Esophagus squamous epithelium (tissue), 5 donors: ENCODE measurements around the gene DPP4. TPM values are rescaled to one million over a fixed set of nuclear protein-coding genes. Genes with fewer than 3 reads are reported as not detected.

Source experiments
- DNase-seq: peaks from one replicate; lab custom pipeline; 2025; lab: John Stamatoyannopoulos, UW
- H3K27ac ChIP-seq, 4 donors: fragments of 200-600 bp; sonication (generic); one replicate each; pipeline ENCODE4 v1.5.1; 2016 to 2019; ENCODE audit warnings: mild to moderate bottlenecking in 1 of 4
- H3K27me3 ChIP-seq, 4 donors: fragments of 200-600 bp; sonication (generic); 1 replicate in 3 of 4; 2 replicates in 1 of 4; pipeline versions ENCODE4 v1.5.1 to v1.6.0; 2017 to 2021; ENCODE audit warnings: antibody characterized with exemption in 1 of 4
- H3K36me3 ChIP-seq, 3 donors: fragments of 200-600 bp; sonication (generic); one replicate each; pipeline ENCODE4 v1.5.1; 2016 to 2019
- H3K4me1 ChIP-seq, 3 donors: fragments of 200-600 bp; sonication (generic); one replicate each; pipeline ENCODE4 v1.5.1; 2017 to 2019
- H3K4me3 ChIP-seq, 4 donors: fragments of 200-600 bp; sonication (generic); 1 replicate in 3 of 4; 2 replicates in 1 of 4; pipeline ENCODE4 v1.5.1; 2016 to 2019; ENCODE audit warnings: mild to moderate bottlenecking in 2 of 4, moderate library complexity in 1 of 4
- H3K9me3 ChIP-seq, 3 donors: fragments of 200-600 bp; sonication (generic); one replicate each; pipeline ENCODE4 v1.5.1; 2016 to 2019
- POLR2A ChIP-seq, 4 donors: fragments of 450-650 bp; IDR thresholded peaks; one replicate each; pipeline ENCODE4 v1.6.1; 2017; ENCODE audit warnings: antibody characterized with exemption in 4 of 4, mild to moderate bottlenecking in 4 of 4, moderate library complexity in 3 of 4
- WGBS, 2 donors: methylation state at CpG; one replicate each; pipeline ENCODE4 v1.1.5; 2018; 5-methylcytosine and 5-hydroxymethylcytosine counted together
- intact Hi-C: fragments of 100-400 bp; cut with DNase I; formaldehyde crosslinking; loops from one replicate; pipeline ENCODE4 v1.15.0; 2022
- total RNA-seq, 4 donors: library from RNA; depleted of rRNA; stranded (reverse); fragments of >200 nt; gene quantifications; one replicate each; pipeline ENCODE4 v1.1.0, GENCODE V29; 2016
- TF ChIP-seq, protein P1 (sequence below), 6 experiments: fragments of 450-650 bp in 4 of 6; fragments of 200-600 bp in 2 of 6; sonication (generic) in 2 of 6; IDR thresholded peaks; one replicate each; pipeline ENCODE4 v1.5.1; 2016 to 2019; ENCODE audit warnings: antibody characterized with exemption in 6 of 6, mild to moderate bottlenecking in 4 of 6, moderate library complexity in 4 of 6
- donor health status: DM: yes; HTN: yes; CAD: no.

The DPP4 gene
- total RNA-seq, 4 donors from 2014 or later = 0.97 to 3.1 (median 3.0) TPM; not detected in 1

DNA sequence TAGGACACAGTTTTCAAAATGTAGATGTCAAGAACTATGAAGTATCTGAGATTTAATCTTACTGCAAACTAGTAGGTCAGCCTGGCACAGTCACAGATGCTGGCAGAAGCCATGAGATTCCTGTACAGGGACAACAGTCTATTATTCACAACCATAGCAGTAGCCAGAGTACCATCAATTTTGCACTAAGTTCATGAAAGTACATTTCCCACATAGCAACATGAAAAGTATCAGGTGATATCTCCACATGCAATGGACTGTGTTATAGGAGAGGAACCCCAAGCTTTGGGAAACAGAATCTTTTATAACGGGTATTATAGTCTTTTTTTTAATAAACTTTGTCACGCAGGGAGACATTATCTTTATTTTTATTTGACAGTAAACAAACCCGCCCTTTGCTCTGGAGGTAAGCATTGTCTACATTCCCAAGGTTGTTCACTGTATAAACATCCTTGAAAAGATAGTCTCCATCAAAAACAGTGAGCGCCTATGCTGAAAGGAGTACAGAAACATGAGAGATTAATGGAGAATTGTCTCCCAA, 33.4 kb upstream of the DPP4 start:
- WGBS, 2 donors = 56 to 91% methylated on average over 4 of the region's 4 CpGs
- Histone ChIP-seq H3K27ac (no peak overlapping the region), H3K4me3 (no peak overlapping the region), H3K4me1 (peaks cover 0 to 7% (median 4%) of the 10 kb centered on the region in 3 donors), H3K9me3 (no peaks in the 10 kb centered on the region), H3K27me3 (no peaks in the 10 kb centered on the region), H3K36me3 (no peaks in the 10 kb centered on the region)
- TF ChIP-seq POLR2A (IDR thresholded peaks at IDR 0.05) = no peak
- TF ChIP-seq, protein P1, sequence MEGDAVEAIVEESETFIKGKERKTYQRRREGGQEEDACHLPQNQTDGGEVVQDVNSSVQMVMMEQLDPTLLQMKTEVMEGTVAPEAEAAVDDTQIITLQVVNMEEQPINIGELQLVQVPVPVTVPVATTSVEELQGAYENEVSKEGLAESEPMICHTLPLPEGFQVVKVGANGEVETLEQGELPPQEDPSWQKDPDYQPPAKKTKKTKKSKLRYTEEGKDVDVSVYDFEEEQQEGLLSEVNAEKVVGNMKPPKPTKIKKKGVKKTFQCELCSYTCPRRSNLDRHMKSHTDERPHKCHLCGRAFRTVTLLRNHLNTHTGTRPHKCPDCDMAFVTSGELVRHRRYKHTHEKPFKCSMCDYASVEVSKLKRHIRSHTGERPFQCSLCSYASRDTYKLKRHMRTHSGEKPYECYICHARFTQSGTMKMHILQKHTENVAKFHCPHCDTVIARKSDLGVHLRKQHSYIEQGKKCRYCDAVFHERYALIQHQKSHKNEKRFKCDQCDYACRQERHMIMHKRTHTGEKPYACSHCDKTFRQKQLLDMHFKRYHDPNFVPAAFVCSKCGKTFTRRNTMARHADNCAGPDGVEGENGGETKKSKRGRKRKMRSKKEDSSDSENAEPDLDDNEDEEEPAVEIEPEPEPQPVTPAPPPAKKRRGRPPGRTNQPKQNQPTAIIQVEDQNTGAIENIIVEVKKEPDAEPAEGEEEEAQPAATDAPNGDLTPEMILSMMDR (IDR thresholded peaks at IDR 0.05) = no peak
- no peak for DNase-seq
- intact Hi-C loops = no loop called here

DNA sequence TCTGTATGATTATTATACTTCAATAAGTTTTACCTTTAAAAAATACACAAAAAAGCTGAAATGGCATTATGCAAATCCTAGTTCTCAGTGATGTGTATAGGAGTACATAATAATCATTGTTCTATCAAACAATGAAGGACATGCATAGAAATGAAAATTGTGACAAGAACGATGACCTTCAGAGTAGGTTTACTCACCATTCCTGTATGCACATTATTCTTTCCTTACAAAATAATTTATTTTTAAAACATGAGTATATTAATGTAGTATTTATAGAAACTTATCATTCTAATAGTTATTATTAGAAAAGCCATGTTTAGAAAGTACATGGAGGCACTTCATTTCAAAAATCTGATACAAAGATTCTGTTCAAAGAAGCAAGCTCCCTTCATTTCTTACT, 32.7 kb upstream of the DPP4 start:
- intact Hi-C loops = no loop called here
- WGBS, 2 donors = 52 to 58% methylated on average over 1 of the region's 1 CpG
- Histone ChIP-seq H3K9me3 (no peaks in the 10 kb centered on the region), H3K27ac (no peak overlapping the region), H3K4me3 (no peak overlapping the region), H3K36me3 (no peaks in the 10 kb centered on the region), H3K27me3 (no peaks in the 10 kb centered on the region), H3K4me1 (peaks cover 0 to 3% (median 0%) of the 10 kb centered on the region in 3 donors)
- TF ChIP-seq, protein P1 (IDR thresholded peaks at IDR 0.05) = no peak
- TF ChIP-seq POLR2A (IDR thresholded peaks at IDR 0.05) = no peak
- DNase-seq = no peak

DNA sequence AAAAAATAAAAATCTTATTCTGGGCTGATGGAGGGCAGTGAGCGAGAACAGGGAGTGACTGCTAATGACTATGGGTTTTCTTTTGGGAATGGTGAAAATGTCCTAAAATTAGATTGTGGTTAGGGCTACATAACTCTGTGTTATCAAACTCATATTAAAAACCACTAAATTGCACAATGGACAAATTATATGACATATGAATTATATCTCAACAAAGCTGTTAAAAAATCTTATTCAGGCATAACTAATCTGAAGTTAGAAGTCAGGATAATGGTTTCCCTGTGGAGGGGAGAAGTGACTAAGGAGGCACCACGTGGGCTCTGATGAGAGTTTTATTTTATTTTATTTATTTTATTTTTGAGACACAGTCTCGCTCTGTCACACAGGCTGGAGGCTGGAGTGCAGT, 32.1 kb upstream of the DPP4 start:
- Histone ChIP-seq H3K27me3 (no peaks in the 10 kb centered on the region), H3K9me3 (no peaks in the 10 kb centered on the region), H3K4me1 (no peaks in the 10 kb centered on the region), H3K4me3 (no peak overlapping the region), H3K36me3 (no peaks in the 10 kb centered on the region), H3K27ac (no peak overlapping the region)
- intact Hi-C loops = no loop called here
- no peak for TF ChIP-seq POLR2A (IDR thresholded peaks at IDR 0.05)
- TF ChIP-seq, protein P1 (IDR thresholded peaks at IDR 0.05) = no peak
- 55 to 59% methylated on average over 3 of the region's 3 CpGs for WGBS, 2 donors
- no peak for DNase-seq

DNA sequence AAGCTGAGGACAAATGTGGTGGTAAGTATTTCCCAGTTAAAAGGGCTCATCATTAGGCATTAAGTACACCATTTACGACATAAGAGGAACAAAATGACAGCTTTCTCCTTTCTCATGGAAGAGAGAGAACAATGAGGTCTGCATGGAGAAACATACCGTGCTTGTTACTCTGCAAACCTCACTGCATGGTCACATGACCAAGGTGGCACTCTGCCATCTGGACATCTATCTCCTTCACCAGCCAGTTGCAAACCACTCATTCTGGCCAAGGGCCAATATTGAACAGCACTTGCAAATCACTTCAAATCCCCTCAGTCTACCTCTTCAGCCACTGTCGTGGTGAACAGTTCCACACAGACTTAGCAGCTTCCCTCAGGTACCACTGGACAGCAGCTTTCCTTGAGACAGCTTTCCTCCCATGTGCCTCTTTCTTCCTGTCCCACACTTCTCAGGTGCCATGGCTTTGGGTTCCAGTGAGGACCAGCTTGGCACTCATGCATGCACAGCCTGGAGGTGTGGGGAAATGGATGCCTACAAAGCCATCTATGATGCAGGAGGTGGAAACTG, 29.5 kb upstream of the DPP4 start:
- 36 to 64% methylated on average over 3 of the region's 3 CpGs for WGBS, 2 donors
- no peak overlapping the region for H3K4me3 ChIP-seq
- H3K27ac ChIP-seq = no peak overlapping the region
- H3K36me3 ChIP-seq = no peaks in the 10 kb centered on the region
- H3K9me3 ChIP-seq = no peaks in the 10 kb centered on the region
- DNase-seq = no peak
- intact Hi-C loops = no loop called here
- no peaks in the 10 kb centered on the region for H3K27me3 ChIP-seq
- no peaks in the 10 kb centered on the region for H3K4me1 ChIP-seq
- TF ChIP-seq, protein P1 (IDR thresholded peaks at IDR 0.05) = no peak
- no peak for TF ChIP-seq POLR2A (IDR thresholded peaks at IDR 0.05)

DNA sequence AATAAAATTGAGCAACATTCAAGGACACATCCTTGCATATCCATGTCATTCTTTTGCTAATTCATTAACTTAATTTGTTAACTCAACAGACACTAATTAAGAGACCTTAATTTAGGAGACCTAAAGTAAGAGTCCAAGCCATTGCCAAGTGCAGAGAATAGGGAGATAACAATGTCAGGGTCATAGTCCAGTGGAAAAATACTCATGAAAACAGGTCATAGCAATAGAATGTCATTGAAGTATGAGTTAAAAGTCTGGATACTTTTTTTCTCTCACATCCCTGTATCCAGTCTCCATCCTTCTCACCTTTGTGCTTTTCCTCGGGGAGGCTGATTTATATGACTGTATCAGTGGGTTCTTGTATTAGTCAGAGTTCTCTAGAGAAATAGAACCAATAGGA, 26.6 kb upstream of the DPP4 start:
- WGBS, 2 donors = 44 to 68% methylated on average over 1 of the region's 1 CpG
- no peaks in the 10 kb centered on the region for H3K4me1 ChIP-seq
- intact Hi-C loops = no loop called here
- H3K9me3 ChIP-seq = no peaks in the 10 kb centered on the region
- H3K4me3 ChIP-seq = no peak overlapping the region
- TF ChIP-seq, protein P1 (IDR thresholded peaks at IDR 0.05) = no peak
- no peak for TF ChIP-seq POLR2A (IDR thresholded peaks at IDR 0.05)
- no peaks in the 10 kb centered on the region for H3K36me3 ChIP-seq
- no peak for DNase-seq
- H3K27me3 ChIP-seq = no peaks in the 10 kb centered on the region
- no peak overlapping the region for H3K27ac ChIP-seq
